ENCODE results near the gene MYL10.

GRCh38 chr7:101576998-101577397 lies 52.1 kb downstream of the MYL10 start:
- no peak for TF ChIP-seq POLR2A (IDR thresholded peaks at IDR 0.05)
- TF ChIP-seq CTCF (IDR thresholded peaks at IDR 0.05) = no peak
